ENCODE results near the gene ILK.

DNA sequence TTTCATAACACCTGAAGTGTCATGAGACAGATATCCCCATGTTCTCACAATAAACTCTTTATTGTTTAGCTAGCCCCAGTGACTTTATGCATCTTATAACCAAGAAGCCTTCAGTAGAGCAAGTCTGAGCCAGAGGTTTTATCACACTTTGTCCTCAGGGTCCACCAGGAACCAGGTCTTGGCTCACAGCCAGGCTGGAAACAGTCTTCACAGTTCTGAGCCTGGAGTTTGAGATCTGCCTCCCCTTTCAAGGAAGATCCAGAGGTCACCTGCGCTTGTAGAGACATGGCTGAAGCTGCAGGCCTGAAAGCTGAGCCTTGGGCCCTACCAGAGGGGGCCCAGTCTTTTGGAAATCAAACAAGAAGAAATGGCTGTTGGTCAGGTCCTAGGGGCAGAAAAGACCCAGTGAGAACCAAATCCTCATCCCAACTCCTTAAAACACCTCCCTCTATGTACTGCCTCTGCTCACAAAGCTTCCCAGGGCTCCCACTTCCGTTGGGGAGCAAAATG, 3.6 kb upstream of the ILK start:
- TF ChIP-seq, protein P1, sequence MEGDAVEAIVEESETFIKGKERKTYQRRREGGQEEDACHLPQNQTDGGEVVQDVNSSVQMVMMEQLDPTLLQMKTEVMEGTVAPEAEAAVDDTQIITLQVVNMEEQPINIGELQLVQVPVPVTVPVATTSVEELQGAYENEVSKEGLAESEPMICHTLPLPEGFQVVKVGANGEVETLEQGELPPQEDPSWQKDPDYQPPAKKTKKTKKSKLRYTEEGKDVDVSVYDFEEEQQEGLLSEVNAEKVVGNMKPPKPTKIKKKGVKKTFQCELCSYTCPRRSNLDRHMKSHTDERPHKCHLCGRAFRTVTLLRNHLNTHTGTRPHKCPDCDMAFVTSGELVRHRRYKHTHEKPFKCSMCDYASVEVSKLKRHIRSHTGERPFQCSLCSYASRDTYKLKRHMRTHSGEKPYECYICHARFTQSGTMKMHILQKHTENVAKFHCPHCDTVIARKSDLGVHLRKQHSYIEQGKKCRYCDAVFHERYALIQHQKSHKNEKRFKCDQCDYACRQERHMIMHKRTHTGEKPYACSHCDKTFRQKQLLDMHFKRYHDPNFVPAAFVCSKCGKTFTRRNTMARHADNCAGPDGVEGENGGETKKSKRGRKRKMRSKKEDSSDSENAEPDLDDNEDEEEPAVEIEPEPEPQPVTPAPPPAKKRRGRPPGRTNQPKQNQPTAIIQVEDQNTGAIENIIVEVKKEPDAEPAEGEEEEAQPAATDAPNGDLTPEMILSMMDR (conservative IDR thresholded peaks at IDR 0.05 in 1 of 2, IDR thresholded peaks at IDR 0.05 in 1 of 2; ENCODE audit: low read depth in 1 of 2, low read length in 2 of 2): no peak
- no peak for TF ChIP-seq EZH2 (IDR thresholded peaks at IDR 0.05; ENCODE audit: low read length, missing control alignments)
